GM19035 (cell line): ENCODE results near the gene ACTR3C.
"Not testable (repeated sequence)": the region's sequence is repeated elsewhere in the genome, so short reads cannot be mapped to it uniquely, and the experiment has no call there.

Experiments used
- ATAC-seq: cut with Tn5 transposase; IDR thresholded peaks from one replicate; pipeline ENCODE4 v1.9.1; 2021; ENCODE audit not compliant: unreplicated experiment

Gene ACTR3C

DNA sequence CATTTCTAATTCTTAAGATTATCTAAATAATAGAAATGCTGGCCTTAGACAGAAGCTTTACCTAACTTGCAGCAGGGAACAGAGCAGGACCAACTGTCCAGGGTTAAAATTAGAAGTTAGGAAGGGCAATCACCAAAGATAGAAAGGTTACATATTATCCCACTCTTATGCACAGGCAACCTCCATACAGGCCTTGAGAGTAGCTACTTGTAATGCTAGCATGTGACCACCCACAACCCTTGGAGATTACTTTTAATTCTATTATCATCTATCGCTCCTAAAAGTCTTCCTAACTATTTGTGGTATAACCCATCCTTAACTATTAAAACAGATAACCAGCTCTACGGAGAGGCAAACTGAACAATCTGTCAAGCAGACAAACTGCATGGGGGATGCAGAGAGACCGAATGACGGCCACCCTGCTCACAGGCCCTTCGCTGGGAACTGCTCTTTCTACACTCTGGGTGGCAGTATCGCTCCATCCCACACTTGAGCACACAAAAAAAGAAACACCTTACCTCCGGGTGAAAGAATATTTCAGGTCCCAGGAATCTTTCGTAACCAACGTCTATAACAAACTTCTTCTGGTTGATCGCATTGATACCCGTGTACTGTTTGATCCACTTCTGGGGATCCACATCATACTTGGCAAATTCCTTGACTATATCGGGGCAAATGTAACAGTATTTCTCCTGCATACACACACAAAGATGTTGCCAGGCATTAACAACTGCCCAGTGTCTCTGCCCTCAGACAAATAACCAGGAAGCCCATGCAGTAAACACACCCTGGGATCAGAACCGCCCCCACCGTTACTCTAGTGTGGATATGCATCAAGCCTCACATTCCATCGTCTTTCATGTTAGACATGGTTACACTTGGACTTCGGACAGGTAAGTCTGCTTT lies 37.2 kb downstream of the ACTR3C start:
- not testable (repeated sequence) for ATAC-seq

DNA sequence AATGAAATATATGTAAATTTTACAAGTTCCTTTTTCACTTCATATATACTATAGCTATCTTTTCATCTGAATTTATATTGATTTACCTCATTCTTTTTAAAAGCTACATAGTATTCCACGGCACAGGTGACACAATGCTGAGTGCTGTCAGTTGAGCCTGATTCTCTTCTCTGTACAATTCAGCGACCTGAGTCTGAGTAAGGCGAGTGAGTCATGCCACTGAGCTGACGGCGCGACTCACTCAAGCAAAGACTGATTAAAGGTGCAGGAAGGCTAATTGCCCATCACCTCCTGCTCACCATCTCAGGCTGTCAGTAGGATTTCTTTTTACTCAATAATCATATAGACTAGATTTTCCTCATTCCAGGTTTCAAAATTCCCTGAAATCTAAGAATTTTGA lies 39.7 kb downstream of the ACTR3C start:
- ATAC-seq: not testable (repeated sequence)

DNA sequence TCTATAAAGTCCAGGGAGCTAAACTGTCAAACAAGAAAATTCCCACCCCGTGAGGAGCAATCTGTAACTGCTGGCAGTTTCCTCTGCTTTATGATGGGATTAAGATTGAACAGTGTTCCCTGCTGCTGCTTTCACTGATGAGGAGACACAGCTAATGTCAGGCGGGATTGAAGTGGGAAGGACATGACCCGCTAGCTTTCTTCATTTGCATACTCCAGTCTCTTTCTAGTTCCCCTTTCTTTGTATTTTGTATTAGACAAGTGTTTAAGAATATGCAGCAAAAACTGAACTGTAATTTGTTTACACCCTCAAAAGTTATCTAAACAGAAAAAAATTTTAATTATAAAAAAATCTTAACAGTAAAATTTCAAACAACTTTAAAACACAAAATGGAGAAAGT lies 40.2 kb downstream of the ACTR3C start:
- not testable (repeated sequence) for ATAC-seq

DNA sequence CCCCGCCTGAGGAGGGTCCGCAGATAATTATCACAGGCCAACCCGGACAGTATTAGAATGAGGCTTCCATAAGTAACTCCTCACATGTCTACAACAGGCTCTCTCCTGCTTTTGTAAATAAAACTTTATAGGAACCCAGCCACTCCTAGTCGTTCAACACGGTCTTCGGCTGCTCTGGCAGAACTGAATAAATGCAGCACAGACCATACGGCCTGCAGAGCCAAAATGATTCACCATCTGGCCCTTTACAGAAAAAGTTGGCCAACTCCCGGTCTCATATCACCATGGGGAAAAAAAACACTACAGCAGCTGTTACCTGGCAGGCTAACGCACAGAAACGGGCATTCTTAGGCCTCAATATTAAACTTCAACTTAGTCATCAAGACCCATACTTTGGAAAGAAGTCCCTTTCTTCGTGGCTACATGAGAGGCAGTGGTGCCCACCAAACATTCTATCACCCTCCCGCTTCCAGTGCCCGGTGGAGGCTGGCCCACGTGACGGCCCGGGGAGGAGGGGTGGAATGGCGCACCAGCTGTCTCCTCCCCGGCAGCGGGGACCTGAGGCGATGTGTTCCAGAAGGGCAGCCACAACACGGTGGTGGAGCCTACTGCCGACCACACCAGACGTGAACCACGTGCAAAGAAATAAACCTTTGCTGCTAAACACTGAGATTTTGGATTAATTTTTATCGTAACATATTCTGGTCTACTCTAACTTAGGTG lies 41.5 kb downstream of the ACTR3C start:
- ATAC-seq: not testable (repeated sequence)

DNA sequence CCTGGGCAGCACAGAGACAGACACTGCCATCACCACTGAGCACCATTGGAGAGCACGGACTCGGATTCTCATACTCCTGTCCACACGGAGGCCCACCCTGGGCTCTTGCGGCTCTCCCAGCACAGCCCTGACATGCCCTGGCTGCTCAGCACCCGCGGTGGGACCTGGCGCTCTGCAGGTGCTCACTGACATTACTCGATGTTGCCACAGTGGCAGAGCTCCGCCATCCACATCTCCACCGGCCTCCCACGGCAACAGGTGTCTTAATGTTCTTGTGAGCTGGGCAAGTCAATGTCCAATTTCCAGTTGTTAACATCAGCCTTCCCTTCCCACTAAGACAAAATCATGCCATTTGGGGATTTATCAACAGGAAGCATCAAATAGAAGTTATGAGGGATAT lies 45.0 kb downstream of the ACTR3C start:
- not testable (repeated sequence) for ATAC-seq

DNA sequence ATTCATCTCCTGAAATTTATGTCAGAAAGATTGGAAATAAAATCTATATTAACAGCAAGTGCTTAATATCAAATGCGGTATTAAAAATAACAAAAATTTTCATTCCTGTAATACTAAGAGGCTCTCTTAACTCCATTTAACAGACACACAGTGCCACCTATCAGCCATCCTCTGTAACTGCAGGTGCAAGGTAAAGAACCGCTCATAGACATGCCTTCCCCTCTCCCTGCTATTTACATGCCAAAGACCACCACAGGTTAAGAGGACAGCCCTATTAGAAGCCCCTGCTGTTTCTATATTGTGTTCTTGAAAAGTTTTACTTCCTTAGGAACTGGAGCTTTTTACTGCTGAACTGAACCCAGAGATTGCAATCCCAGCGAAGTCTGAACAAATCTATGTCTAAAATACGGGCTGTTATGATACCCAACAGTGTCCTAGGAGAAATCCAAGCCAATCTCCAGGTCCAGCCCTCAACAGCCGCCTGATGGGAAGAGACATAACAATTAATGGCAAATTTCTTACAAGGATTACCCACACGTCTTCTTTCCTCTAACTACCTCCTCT lies 47.1 kb downstream of the ACTR3C start:
- not testable (repeated sequence) for ATAC-seq

DNA sequence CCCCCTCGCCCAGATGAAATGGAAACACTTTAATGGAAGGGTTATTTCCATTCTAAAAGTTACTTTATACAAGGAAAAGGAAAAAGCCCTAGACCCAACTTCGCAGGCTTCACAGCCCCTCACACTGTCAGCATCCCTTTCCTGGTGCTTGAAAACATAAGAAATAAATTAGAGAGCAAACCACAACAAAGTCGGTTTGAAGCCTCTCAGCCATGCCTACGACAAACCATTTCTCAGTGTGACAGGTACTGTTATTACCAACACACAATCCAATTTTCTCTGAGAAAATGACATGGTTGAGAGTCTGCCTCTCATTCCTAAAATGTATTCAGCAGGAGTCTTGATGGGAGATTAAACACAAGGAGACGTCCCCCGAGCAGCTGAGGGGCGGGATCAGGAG lies 51.4 kb downstream of the ACTR3C start:
- ATAC-seq: not testable (repeated sequence)

DNA sequence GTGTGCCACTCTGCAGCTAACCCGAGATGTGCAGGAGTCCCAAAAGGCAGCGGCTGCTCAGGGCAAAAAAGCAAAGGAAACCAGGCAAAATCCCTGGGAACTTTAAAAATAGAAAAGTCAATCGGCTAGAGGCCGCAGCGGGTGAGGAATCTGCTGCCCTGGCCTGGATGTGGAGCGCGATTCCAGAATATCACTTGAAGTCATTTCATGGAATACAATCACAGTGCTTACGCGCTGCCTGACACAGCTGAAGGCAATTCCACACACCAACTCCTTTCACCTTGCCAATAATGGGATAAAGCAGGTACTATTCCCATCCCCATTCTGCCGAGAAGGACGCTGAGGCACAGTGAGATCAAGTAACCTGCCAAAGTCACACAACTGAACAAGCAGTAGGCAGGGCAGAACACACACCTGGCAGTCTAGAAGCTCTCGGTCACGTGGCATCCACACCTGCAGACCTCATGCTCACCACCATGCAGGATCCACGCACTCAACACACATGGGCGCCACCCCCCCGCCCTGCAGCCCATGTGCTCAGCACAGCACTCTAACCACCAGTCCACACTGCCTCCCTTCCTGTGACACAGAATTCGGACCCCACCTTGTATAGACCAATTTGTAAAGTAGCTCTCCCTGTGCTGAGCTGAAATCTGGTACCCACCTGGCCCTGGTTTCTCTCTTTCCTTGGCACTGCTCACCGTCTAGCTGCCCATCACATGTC lies 53.1 kb downstream of the ACTR3C start:
- not testable (repeated sequence) for ATAC-seq

DNA sequence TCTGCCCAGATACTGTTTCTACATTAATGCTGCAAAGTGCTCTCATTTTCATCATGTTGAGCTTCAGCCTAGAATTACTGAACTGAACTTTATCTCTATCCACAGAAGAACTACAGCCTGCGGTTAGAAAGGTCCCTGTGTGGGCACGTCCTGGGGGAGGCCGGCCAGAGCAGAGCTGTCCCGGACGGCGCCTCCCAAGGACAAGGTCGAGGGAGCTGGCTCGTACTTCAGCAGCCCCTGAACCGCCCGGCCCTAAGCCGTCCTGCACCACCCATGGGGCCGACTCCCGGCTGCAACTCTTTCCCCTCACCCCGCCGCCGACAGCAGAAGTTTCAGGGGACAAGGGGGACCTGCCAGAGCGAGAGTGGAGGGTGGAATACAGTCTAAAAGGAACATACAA lies 54.5 kb downstream of the ACTR3C start:
- ATAC-seq: not testable (repeated sequence)

DNA sequence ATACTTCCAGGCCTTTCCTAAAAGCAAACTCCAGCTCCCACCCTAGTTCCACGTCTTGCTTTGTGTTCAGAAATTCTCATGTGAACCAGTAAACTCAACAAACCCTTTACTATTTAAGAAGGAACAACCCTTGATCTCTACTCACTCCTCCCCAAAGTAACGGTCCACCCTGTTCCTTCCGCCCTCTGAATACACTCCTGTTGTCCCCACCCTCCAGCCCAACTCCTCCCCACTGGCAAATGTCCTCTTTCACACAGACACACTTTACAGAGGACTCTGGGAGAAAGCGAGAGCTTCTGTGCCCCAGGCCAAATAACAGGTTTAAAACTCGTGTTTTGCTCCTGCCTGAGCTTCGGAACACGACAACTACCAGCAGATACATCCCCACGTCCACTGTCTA lies 55.1 kb downstream of the ACTR3C start:
- ATAC-seq: not testable (repeated sequence)

DNA sequence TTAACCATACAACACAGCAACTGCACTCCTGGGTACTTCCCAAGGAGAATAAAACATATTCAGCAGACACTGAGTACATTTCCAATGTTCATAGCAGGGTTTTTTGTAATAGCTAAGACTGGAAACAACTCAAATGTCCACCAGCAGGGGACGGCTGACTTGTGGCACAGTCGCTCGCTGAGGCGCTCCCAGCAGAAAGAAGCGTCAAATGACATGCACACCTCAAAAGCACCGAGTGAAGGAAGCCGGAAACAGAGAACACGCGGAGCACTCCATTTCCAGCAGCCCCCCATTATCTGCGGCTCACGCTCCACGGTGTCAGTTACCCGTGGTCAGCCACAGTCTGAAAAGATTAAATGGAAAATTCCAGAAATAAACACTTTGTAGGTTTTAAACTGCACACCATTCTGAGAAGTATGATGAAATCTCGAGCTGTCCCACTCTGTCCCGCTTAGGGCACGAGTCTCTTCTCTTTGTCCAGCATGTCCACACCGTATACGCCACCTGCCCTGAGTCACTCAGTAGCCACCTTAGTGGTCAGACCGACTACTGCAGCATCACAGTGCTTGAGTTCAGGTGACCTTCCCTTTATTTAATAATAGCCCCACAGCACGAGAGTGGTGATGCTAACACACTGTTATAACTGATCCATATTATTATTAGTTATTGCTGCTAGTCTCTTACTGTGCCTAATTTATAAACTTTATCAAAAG lies 56.2 kb downstream of the ACTR3C start:
- ATAC-seq: not testable (repeated sequence)

DNA sequence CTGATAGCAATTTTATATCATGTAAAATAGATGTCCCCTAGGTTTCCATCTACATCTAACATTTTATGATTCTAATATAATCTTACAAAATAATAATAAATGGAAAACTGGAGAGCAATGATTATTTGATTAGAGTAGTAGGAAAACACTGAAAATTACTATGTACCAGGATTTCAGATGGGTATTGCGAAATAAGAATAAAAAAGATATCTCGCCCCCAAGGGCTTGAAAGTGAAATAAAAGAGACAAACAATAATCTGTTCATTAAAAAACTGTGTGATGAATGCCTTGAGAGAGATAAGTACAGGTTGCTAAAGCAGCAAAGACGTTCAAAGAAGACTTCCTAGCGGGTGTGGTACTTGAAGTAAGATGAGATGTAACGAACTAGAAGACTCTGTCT lies 60.7 kb downstream of the ACTR3C start:
- ATAC-seq: not testable (repeated sequence)

DNA sequence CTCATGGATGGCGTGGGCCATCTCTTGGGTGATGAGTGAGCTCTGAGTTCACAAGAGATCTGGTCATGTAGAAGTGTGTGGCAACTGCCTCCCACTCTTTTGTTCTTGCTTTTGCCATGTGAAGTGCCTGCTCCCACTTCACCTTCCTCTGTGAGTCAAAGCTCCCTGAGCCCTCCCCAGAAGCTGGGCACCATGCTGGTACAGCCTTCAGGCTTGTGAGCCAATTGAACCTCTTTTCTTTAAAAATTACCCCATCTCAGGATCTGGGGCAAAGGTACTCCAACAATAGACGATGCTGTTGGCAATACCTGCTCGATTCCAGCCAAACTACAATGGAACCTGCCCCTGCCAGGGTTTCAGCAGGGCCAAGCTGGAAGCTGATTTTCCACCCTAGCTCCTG lies 75.6 kb downstream of the ACTR3C start:
- not testable (repeated sequence) for ATAC-seq

DNA sequence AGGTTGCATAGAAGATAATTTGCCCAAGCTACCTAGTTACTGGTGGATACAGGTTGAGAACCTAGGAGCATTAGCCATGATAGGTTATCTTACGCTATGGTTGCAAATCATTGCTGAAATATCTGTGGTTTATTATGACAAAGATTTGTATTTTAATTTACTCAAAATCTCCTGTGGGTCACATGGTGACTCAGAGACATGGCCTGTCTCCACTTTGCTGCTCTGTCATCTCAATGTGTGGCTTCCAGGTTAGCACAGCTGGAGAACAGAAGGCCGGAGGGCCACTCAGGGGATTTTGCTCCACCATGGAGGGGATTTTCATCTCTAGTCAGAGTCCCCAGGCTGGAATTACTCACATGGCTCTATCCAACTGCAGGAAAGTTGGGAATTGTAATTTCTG lies 78.1 kb downstream of the ACTR3C start:
- not testable (repeated sequence) for ATAC-seq

DNA sequence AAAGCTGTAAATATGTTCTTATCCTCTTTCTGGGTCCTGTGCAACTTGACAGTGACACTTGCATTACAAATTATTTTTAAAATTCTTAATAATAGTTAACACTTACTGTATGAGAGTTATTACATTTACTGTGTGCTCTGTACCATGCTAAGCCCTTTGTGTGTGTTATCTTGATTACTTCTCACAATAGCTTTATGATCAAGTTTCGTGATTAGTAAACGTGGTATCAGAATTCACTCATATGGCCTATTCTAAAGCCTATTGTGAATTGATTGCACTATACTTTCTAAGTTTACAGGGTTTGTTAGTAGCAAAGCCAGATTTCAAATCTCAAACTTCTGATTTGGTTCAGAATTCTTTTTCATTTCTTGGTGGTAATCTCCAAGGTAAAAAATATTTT lies 80.4 kb downstream of the ACTR3C start:
- ATAC-seq: not testable (repeated sequence)

DNA sequence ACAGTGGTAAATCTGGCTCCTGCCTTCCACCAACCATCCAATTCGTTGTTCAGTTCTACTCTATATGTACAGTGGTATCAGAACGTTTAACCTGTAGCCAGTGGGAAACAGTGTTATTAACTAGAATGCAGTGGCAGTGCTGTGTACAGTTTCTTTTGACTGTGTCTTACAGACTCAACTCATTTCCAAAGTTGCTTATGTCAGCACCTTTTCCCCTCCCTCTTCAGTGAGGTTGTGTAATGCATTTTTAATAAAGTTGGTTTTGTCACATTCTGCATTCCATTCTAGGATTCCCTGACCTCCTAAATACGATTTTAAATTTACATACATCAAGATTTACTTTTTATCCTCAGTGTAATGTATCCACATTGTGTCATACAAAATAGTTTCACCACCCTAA lies 97.9 kb downstream of the ACTR3C start:
- not testable (repeated sequence) for ATAC-seq

DNA sequence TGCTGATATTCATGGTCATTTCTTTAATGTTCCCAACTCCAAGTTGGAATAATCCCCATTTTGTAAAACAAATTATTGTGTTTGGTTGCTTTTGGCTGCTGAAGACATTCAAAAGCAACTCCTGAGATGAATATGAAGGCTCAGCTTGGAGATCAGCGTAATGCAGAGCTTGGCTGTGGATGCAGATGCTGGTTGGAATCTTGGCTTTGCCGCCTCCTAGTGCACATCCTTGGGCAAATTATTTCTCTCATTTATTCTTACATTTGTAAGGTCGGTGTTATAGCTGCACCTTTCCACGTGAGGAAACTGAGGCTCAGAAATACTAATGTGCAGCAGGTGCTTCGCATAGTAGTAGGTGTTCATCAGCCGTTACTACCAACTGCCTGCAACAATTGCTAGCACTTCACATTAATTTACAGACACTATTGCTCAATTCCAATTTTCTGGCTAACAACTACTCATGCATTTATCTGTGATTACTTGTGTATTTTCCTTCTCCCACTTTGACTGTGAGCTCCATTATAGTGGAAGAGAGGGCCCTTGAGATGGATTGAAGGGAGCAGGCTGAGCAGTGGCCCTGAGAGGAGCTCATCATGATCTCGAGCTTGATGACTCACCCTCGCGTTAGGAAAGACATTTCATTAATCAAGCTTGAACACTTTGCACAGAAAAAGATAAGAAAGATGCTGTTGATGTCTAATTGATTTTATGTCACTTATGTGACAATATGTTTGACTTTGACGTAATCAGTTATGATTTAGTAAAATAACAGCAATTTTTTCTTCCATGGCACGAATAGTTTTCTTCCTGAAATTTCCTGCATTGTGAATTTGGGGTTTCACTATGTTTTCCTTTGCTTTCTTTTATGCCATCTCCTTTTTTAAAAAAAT lies 101.0 kb downstream of the ACTR3C start:
- not testable (repeated sequence) for ATAC-seq

DNA sequence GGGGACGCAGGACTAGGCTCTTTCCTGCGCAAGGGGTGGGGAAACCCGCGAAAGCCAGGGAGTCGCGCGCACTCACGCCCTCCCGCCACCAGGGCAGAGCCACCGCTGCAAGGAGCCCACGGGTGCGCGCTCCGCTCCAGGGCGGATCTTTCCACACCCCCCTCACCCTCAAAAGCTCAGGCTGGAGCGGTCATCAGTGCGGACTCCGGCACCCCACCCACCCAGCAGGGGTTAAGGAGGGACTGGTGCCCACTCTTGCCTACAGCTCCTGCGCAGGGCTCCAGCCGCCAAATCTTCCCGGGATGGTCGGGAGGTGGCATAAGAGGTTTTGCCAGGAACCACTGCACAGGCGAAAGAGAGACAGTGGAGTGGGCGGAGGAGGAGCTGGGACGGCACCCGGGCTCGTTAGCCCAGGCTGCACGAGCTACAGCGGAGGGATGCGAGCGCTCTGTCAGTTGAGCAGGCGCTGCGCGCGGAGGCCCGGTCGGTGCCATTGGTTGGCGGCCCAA lies 102.6 kb downstream of the ACTR3C start:
- ATAC-seq: not testable (repeated sequence)
